Stimulated activated memory B cell treated with anti-CD40 and anti-IgM and Interleukin-4, amounts not matched to agents 10 μg/mL and 1 μg/mL and 100 μg/mL, for 72 hours (primary cell): ENCODE data around the gene PEF1.

Source experiments
- ATAC-seq: fragments of 150-1000 bp; cut with Tn5 transposase; 2 replicates; pipeline ENCODE4 v1.10.0; 2021
- H3K27ac Mint-ChIP-seq: one replicate; pipeline ENCODE4 v1.8.0; 2022; ENCODE audit warnings: mild to moderate bottlenecking, mixed read lengths
- H3K27me3 Mint-ChIP-seq: one replicate; pipeline ENCODE4 v1.8.0; 2022; ENCODE audit warnings: mixed read lengths
- H3K36me3 Mint-ChIP-seq: one replicate; pipeline ENCODE4 v1.8.0; 2022; ENCODE audit warnings: mixed read lengths
- H3K4me1 Mint-ChIP-seq: one replicate; pipeline ENCODE4 v1.8.0; 2022; ENCODE audit warnings: mixed read lengths
- H3K4me3 Mint-ChIP-seq: one replicate; pipeline ENCODE4 v1.8.0; 2022; ENCODE audit warnings: mild to moderate bottlenecking, moderate library complexity, mixed read lengths
- H3K9me3 Mint-ChIP-seq: one replicate; pipeline ENCODE4 v1.8.0; 2022; ENCODE audit warnings: mixed read lengths

Gene PEF1

DNA sequence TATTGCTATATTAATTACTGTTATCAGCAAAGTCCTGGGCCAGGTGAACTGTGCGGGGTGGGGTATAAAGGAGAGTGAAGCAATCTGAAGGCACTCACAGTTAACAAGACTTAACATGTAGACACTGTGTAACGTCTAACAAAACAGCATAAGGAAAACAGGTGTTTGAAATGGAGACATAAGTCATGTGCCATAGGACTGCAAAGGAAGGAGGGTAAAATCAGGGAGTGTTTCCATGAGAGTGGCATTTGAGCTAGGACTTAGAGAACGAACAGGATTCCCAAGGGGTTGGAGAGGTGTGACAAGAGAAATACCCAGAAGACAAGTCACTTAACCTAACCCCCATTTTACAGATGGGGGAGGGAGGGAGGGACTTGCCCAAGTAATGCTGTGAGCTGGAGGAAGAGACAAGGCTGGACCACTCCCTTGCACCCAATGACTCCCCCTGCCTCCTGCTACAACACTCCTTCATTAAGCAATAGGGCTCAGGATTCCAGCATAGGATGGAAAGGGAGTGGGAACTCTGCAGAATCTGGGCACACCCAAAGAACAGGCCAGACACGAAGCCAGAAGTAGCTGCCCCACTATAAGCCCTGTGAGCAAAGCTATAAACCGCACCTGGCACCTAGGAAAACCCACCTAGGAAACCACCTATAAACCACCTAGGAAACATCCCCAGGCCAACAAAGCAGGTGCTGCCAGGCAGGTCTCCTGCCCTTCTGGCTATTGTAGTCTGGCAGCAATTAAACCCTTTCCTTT is 6.6 kb downstream of the PEF1 start:
- peak; percentile 47 for ATAC-seq
- no peak overlapping the region for H3K27ac Mint-ChIP-seq
- peaks cover 4% of the 10 kb centered on the region for H3K36me3 Mint-ChIP-seq
- no peaks in the 10 kb centered on the region for H3K9me3 Mint-ChIP-seq
- no peaks in the 10 kb centered on the region for H3K27me3 Mint-ChIP-seq
- no peaks in the 10 kb centered on the region for H3K4me1 Mint-ChIP-seq
- peak overlapping the region; percentile 7 for H3K4me3 Mint-ChIP-seq

DNA sequence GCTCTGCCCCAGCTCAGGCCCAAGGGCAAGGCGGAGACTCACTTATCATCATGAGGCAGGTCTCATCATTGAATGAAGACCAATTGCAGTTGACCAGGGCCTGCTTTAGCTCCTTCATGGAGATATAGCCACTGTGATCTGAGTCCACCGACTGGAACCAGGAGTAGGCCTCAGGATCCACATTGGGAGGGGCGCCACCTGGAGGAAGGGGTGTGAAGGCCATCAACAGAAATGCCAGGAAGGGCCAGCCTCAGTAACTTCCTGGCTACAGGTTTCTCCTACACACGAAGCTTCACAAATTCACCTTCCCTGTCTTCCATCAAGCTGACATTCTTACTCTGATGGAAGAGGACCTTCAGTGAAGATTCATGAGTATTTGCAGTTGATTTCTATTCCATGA is 11.6 kb downstream of the PEF1 start:
- H3K4me1 Mint-ChIP-seq, result no peaks in the 10 kb centered on the region
- H3K27me3 Mint-ChIP-seq, result no peaks in the 10 kb centered on the region
- ATAC-seq, result no peak
- H3K36me3 Mint-ChIP-seq, result peaks cover 48% of the 10 kb centered on the region
- no peak overlapping the region for H3K4me3 Mint-ChIP-seq
- no peaks in the 10 kb centered on the region for H3K9me3 Mint-ChIP-seq
- no peak overlapping the region for H3K27ac Mint-ChIP-seq

DNA sequence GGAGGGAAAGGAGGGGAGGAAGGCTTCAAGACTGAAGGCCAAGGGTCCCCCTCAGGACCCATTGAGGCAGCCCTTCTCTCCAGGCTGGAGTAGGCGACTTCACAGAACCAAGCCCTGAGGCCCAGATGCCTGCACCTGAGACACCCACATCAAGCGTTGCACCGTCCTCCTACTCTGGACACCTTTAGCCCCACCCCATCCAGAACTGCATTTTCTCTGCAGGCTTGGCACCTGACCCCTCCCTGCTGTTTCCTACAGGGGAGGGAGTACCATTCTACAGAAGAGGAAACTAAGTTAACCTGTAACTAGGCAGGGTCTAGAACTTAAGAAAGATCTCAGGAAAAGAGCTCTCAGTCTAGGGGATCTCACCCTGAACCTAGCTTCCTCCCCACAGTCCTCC is 12.0 kb downstream of the PEF1 start:
- Mint-ChIP-seq H3K4me1 (no peaks in the 10 kb centered on the region), H3K27me3 (no peaks in the 10 kb centered on the region), H3K9me3 (no peaks in the 10 kb centered on the region), H3K27ac (no peak overlapping the region), H3K36me3 (peaks cover 52% of the 10 kb centered on the region), H3K4me3 (no peak overlapping the region)
- ATAC-seq, result no peak

DNA sequence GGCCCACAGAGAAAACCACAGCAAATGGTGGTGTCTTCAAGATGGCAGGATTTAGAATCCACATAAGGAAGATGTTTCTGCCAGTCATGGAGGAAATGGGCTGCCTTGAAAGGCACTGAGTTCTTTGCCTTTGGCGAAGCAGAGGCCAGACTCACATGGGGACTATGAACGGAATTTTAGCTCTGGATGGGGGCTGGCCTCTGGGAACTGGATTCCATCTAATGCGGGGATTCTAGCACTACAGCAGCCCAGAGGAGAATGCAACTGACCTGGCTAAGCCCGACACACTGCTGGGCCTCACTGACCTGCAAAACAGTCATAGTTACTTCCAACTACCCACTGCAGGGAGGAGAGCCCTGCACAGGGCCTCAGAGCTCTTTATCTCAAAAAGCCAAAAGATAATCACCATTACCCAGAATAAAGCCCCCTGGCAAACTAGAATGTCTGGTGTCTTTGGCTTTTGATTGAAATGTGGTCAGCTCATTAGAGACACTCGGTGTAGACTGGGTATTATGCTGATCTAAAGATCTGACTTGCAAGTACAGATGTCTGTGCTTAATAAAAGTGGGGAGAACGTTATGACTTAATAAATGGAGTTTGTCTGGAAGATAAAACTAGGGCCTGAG is 15.6 kb downstream of the PEF1 start:
- peaks cover 68% of the 10 kb centered on the region for H3K36me3 Mint-ChIP-seq

DNA sequence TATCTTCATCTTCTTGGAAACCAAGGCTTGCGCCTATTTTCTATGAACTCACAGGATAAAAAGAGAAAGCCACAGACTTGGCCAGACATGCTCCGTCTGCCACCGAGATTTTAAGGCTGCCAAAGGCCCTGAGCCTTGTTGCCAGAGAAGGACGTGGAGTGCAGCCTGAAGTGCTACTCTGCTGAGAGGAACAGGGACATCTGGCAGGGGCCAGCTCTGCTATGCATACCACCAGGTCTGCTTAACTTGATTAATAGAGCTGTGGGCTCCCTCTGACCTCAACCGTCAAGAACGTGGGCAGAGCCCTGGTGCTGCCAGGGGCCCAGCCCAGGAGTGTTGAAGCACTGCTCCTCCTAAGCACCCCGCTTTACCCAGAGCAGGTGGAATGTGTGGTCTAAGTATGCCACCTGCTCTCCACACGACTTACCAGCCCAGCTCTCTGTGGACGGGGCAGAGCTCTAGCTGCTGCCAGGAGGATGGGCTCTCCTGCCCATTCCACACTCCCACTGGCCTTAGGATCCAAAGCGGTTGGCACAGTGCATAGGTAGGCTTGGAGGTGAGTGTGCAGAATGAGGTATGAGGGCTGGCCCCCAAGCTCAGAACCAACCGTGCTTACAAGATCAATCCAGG is 16.6 kb downstream of the PEF1 start:
- Mint-ChIP-seq H3K4me3 (no peak overlapping the region), H3K9me3 (no peaks in the 10 kb centered on the region), H3K4me1 (peaks cover 36% of the 10 kb centered on the region), H3K36me3 (peaks cover 77% of the 10 kb centered on the region), H3K27me3 (no peaks in the 10 kb centered on the region), H3K27ac (no peak overlapping the region)
- no peak for ATAC-seq

More for the DNA sequence above, 15.6 kb downstream of the PEF1 start:
- Mint-ChIP-seq H3K27me3 (no peaks in the 10 kb centered on the region), H3K4me3 (no peak overlapping the region), H3K4me1 (peaks cover 29% of the 10 kb centered on the region), H3K9me3 (no peaks in the 10 kb centered on the region), H3K27ac (no peak overlapping the region)
- no peak for ATAC-seq

DNA sequence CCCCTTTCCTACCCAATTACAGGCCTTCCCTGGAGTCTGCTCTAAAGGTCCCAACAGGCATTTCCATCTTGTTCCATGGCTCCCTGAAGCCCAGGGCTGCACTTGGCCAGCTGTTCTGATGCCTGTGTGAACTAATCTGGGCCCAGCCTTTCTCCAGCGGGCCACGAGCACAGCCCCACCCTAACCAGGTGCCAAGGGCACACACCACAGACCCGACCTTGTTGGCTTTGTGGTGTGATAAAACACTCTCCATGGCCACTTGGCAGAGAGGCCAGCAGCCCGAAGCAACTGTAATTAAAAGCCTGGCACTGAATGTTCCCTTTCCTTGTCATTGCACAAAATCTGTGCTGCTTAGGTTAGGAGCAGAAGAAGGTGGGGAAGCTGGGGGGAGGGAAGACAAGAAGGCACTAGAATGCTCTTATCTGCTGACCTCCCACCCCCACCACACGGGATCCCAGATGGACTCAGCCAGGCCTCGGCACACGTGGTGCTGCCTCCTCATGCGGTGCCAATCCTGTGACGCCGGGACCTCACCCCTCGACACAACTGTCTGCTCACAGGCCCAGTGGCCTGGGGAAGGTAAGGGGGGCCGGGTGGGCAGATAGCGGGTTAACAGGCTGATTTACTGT is 17.3 kb downstream of the PEF1 start:
- no peaks in the 10 kb centered on the region for H3K27me3 Mint-ChIP-seq
- peaks cover 36% of the 10 kb centered on the region for H3K4me1 Mint-ChIP-seq
- peak overlapping the region; percentile 52 for H3K27ac Mint-ChIP-seq
- H3K9me3 Mint-ChIP-seq, result no peaks in the 10 kb centered on the region
- no peak for ATAC-seq
- H3K36me3 Mint-ChIP-seq, result peaks cover 76% of the 10 kb centered on the region
- H3K4me3 Mint-ChIP-seq, result no peak overlapping the region

DNA sequence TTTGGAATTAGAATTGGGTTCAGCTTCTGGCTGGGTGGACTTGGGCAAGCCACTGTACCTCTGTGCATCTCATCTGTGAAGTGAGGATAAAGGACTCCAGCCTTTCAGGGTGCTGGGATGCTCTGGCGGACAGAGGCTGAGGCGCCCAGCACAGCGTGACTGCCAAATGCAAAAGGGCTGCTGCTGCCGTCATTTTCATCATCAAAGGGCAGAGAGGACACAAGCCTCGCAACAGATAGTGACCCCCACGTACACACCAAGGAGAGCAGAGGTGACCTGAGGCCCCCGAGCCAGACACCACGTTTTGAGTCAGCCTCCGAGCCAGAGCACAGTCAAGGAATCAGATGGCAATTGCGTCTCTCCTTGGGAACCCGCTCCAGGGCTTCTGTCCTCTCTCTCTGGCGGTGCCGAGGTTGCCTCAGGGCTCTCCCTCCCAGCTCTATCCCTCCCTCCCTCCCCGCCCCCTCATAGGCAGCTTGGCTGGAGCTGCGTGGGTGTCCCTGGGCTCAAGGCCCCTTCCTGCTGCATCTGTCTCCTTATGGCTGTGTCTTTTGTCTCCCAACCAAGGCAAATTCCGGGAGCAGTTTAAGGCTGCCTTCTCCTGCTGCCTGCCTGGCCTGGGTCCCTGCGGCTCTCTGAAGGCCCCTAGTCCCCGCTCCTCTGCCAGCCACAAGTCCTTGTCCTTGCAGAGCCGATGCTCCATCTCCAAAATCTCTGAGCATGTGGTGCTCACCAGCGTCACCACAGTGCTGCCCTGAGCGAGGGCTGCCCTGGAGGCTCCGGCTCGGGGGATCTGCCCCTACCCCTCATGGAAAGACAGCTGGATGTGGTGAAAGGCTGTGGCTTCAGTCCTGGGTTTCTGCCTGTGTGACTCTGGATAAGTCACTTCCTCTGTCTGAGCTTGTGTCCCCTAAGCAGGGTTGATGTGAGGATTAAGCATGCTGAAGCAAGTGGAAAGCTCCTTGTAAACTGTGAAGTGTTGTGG is 18.2 kb downstream of the PEF1 start:
- peaks cover 36% of the 10 kb centered on the region for H3K4me1 Mint-ChIP-seq
- H3K27ac Mint-ChIP-seq, result peak overlapping the region; percentile 52
- H3K36me3 Mint-ChIP-seq, result peaks cover 67% of the 10 kb centered on the region
- ATAC-seq, result no peak
- H3K9me3 Mint-ChIP-seq, result no peaks in the 10 kb centered on the region
- H3K27me3 Mint-ChIP-seq, result no peaks in the 10 kb centered on the region
- no peak overlapping the region for H3K4me3 Mint-ChIP-seq

DNA sequence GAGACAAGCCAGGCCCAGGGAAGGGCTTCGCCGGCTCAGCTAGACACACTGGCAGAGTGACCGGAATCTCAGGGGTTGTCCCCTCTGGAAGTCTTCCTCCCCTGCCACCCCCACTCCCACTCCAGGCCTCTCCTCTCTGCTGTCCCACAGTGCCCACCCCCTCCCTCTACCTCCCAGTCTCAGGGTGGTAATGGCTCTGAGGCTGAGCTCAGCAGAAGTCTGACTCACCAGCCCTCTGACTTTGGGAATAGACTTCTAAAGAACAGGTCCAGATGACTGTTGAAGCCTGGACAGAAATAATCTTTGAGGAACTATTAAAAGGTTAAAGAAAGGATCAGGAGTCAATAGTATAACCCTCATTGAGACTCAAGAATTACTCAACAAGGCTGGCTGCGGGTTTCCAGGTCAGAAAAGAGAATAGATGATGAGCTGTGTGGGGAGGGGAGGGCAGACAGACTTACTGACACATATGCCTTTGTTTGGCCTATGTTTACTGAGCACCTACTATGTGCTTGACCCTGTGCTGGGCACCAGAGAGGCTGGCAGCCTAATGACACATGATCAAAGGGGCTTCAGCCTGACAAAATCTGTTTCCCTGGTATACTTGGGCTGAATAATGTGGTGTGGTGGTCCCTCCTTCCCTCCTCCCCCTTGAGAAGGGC is 19.0 kb downstream of the PEF1 start:
- peaks cover 36% of the 10 kb centered on the region for H3K4me1 Mint-ChIP-seq
- H3K27me3 Mint-ChIP-seq, result no peaks in the 10 kb centered on the region
- peak overlapping the region; percentile 47 for H3K27ac Mint-ChIP-seq
- peaks cover 59% of the 10 kb centered on the region for H3K36me3 Mint-ChIP-seq
- H3K4me3 Mint-ChIP-seq, result no peak overlapping the region
- ATAC-seq, result peak; percentile 46
- no peaks in the 10 kb centered on the region for H3K9me3 Mint-ChIP-seq

DNA sequence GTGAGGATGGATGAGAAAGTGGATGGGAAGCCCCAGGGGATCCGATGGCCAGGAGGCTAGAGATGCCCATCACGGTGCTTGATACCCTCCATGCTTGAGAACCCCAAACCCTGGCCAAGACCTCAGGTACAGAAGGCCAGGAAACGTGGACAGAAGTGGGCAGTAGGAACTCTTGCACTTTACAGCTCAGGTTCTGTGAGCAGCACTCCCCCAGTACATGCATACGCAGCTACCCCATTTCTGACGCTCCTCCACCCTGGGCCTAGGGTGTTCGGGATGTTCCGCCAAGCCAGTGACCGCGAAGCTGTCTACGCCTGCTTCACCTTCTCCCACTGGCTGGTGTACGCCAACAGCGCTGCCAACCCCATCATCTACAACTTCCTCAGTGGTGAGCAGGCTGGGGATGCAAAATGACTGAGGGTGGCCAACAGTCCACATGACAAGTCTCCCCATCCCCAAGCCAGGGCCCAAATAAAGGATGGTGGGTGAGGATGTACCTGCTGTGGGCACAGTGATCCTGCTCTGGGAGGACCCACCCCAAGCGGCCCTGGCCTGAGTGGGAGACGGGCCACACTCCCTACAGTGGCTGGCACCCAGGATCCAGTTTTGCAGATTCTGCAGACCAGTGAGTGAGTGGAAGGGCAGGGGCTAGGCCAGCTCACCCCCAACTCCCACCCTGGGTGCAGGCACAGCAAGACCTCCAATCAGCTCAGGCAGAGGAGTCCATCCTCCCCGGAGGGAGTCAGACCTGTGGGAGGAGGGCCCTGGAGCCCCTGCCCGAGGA is 19.8 kb downstream of the PEF1 start:
- peak overlapping the region; percentile 47 for H3K27ac Mint-ChIP-seq
- H3K27me3 Mint-ChIP-seq, result peaks cover 2% of the 10 kb centered on the region
- H3K4me1 Mint-ChIP-seq, result peaks cover 36% of the 10 kb centered on the region
- H3K9me3 Mint-ChIP-seq, result no peaks in the 10 kb centered on the region
- no peak overlapping the region for H3K4me3 Mint-ChIP-seq
- H3K36me3 Mint-ChIP-seq, result peaks cover 51% of the 10 kb centered on the region
- peak; percentile 34 for ATAC-seq

DNA sequence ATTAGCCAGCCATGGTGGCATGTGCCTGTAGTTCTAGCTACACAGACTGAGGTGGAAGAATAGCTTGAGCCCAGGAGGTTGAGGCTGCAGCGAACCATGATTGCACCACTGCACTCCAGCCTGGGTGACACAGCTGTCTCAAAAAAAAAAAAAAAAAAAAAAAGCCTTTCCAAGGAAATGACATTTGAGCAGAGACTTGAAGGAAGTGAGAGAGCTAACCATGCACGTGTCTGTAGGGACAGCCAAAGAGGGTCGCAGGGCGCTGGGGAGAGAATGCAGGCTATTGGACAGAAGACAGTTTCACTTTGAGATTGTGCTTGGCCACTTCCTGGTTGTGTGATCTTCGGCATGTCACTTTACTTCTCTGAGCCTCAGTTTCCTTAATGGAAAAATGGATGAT is 20.4 kb downstream of the PEF1 start:
- Mint-ChIP-seq H3K9me3 (no peaks in the 10 kb centered on the region), H3K27me3 (peaks cover 8% of the 10 kb centered on the region), H3K27ac (peak overlapping the region; percentile 47), H3K36me3 (peaks cover 45% of the 10 kb centered on the region), H3K4me3 (no peak overlapping the region), H3K4me1 (peaks cover 42% of the 10 kb centered on the region)
- ATAC-seq, result peak; percentile 76

DNA sequence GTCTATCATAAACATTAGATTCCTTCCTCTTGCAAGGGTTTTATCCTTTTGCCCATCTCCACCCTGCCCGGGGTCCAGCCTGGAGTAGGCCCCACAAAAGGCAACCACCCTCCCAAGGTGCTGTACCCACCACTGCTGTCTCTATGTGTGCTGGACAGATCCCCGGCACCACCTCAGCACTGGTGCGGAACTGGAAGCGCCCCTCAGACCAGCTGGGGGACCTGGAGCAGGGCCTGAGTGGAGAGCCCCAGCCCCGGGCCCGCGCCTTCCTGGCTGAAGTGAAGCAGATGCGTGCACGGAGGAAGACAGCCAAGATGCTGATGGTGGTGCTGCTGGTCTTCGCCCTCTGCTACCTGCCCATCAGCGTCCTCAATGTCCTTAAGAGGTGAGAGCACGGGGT is 21.3 kb downstream of the PEF1 start:
- ATAC-seq, result no peak
- peaks cover 50% of the 10 kb centered on the region for H3K4me1 Mint-ChIP-seq
- no peak overlapping the region for H3K4me3 Mint-ChIP-seq
- peaks cover 17% of the 10 kb centered on the region for H3K27me3 Mint-ChIP-seq
- H3K36me3 Mint-ChIP-seq, result peaks cover 35% of the 10 kb centered on the region
- peak overlapping the region; percentile 47 for H3K27ac Mint-ChIP-seq
- H3K9me3 Mint-ChIP-seq, result no peaks in the 10 kb centered on the region

DNA sequence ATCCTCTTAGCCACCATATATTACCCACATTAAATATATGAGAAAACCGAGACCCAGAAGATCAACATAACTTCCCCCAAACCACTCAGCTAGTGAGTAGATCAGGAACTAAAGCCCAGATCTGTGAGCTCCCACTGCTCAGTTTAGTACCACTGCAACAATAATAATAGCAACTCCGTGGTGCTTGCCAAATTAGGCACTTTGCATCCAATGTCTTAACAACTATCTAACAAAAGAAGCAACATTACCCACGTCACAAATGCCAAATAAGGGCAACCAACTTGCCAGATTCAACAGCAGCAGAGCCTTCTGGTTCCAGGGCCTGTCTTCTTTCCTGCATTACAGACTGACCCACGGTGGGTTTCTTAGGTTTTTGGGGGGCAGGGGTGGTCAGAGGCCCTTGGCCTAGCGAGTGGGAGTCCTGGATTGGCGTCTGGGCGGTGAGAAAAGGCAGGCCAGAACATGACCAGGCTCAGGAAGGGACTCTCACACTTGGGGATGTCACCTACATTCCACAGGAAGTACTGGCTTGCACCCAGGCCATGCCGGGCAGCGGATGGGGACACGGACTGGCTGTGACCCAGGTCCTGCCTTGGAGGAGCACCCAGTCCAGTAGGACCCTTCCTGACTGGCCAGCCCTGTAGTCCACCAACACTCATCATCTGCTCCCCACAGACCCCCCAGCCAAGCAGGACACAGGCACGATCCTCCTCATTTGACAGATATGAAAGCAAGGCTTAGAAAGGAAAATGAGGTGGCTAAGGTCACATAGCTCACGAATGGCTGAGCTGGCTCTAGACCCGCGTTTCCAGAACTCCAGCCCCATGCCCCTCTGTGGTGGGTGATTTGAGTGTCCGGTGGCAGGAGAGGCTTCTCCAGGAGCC is 22.6 kb downstream of the PEF1 start:
- no peak for ATAC-seq
- Mint-ChIP-seq H3K27ac (no peak overlapping the region), H3K9me3 (no peaks in the 10 kb centered on the region), H3K4me1 (peaks cover 51% of the 10 kb centered on the region), H3K36me3 (peaks cover 24% of the 10 kb centered on the region), H3K4me3 (no peak overlapping the region), H3K27me3 (peaks cover 26% of the 10 kb centered on the region)

DNA sequence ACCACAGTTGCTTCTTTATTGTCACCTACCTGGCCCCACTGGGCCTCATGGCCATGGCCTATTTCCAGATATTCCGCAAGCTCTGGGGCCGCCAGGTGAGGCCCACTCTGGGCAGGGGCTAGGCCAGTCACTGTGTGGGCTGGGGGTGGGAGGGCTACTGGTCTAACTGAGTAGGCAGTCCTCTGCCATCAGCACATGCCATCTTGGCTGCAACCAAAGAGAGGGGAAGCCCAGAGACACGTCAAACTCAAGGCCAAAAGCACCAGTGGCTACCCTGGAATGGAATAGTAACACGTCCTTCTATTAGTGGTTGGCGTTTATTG is 23.2 kb downstream of the PEF1 start:
- ATAC-seq, result no peak
- H3K4me1 Mint-ChIP-seq, result peaks cover 52% of the 10 kb centered on the region
- H3K27me3 Mint-ChIP-seq, result peaks cover 32% of the 10 kb centered on the region
- H3K9me3 Mint-ChIP-seq, result no peaks in the 10 kb centered on the region
- no peak overlapping the region for H3K27ac Mint-ChIP-seq
- no peak overlapping the region for H3K4me3 Mint-ChIP-seq
- H3K36me3 Mint-ChIP-seq, result peaks cover 19% of the 10 kb centered on the region
